Measurements from ENCODE around the gene SPAG16. TPM values are rescaled to one million over a fixed set of nuclear protein-coding genes. Genes with fewer than 3 reads are reported as not detected.

Gene SPAG16
- total RNA-seq, 1 experiment from 2014 or later: 13.0 TPM

- no peak for DNase-seq (ENCODE audit: low read depth, low spot score)
- no peak overlapping the region for H3K4me3 ChIP-seq (ENCODE audit: low read depth in 2 of 2, low read length in 2 of 2)
- no TSS peak for BruUV-seq (replicated peaks)
- no peak for TF ChIP-seq POLR2AphosphoS5 (IDR thresholded peaks at IDR 0.05; ENCODE audit: low read depth, low read length)
- TF ChIP-seq REST (IDR thresholded peaks at IDR 0.05; ENCODE audit: insufficient read depth in 1 of 2, low read depth in 2 of 2, low read length in 1 of 2): no peak
- no peak for TF ChIP-seq TCF7L2 (IDR thresholded peaks at IDR 0.05; ENCODE audit: low read depth, low read length)
- TF ChIP-seq, protein P1, sequence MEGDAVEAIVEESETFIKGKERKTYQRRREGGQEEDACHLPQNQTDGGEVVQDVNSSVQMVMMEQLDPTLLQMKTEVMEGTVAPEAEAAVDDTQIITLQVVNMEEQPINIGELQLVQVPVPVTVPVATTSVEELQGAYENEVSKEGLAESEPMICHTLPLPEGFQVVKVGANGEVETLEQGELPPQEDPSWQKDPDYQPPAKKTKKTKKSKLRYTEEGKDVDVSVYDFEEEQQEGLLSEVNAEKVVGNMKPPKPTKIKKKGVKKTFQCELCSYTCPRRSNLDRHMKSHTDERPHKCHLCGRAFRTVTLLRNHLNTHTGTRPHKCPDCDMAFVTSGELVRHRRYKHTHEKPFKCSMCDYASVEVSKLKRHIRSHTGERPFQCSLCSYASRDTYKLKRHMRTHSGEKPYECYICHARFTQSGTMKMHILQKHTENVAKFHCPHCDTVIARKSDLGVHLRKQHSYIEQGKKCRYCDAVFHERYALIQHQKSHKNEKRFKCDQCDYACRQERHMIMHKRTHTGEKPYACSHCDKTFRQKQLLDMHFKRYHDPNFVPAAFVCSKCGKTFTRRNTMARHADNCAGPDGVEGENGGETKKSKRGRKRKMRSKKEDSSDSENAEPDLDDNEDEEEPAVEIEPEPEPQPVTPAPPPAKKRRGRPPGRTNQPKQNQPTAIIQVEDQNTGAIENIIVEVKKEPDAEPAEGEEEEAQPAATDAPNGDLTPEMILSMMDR (IDR thresholded peaks at IDR 0.05): no peak
- no peak for TF ChIP-seq SIN3A (IDR thresholded peaks at IDR 0.05; ENCODE audit: borderline replicate concordance, insufficient read depth, low read depth, low read length)
- no peak overlapping the region for H3K27ac ChIP-seq (ENCODE audit: low read length)
- in situ Hi-C loops (cut with HindIII; ENCODE audit: low pct_unique_long_range_greater_than_20kb, low sequenced_read_pairs) (no loop called here), intact Hi-C loops (cut with micrococcal nuclease; ENCODE audit: unreplicated experiment) (no loop called here)
- H3K36me3 ChIP-seq (ENCODE audit: control insufficient read depth, insufficient read depth, low read length): no peaks in the 10 kb centered on the region
- ChIA-PET POLR2A (no interaction called here), CTCF (no interaction called here)
- H3K4me1 ChIP-seq (ENCODE audit: control insufficient read depth, insufficient read depth, low read length): no peaks in the 10 kb centered on the region
- H3K9me3 ChIP-seq (ENCODE audit: control insufficient read depth, insufficient read depth, low read depth, low read length): no peaks in the 10 kb centered on the region
- ATAC-seq: no peak
- H3K27me3 ChIP-seq (ENCODE audit: control insufficient read depth, insufficient read depth, low read length): no peaks in the 10 kb centered on the region
Observed at GRCh38 chr2:214035091-214035852, 751.0 kb downstream of the SPAG16 start.

DNA sequence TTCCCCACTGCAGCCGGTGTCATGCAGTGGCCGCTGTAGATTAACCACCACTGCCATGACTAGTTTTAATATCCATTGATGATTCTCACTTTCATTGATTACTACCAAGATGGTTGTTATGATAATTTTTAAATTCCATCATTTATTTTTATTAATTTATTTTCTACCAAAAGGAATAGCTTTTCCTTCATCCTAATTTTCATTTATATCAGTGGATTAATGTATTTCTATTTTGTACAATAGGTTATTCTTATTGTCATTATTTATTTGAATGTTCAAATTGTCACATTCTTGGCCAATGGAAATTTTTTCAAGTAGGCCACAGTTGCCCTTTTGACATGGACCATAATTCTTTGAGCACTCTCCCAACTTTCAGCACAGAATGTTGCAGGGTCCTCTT lies 751.7 kb downstream of the SPAG16 start:
- no peaks in the 10 kb centered on the region for H3K4me1 ChIP-seq (ENCODE audit: control insufficient read depth, insufficient read depth, low read length)
- no peaks in the 10 kb centered on the region for H3K27me3 ChIP-seq (ENCODE audit: control insufficient read depth, insufficient read depth, low read length)
- no peaks in the 10 kb centered on the region for H3K9me3 ChIP-seq (ENCODE audit: control insufficient read depth, insufficient read depth, low read depth, low read length)
- ChIA-PET CTCF (no interaction called here), POLR2A (no interaction called here)
- in situ Hi-C loops (cut with HindIII; ENCODE audit: low pct_unique_long_range_greater_than_20kb, low sequenced_read_pairs) (no loop called here), intact Hi-C loops (cut with micrococcal nuclease; ENCODE audit: unreplicated experiment) (no loop called here)
- H3K4me3 ChIP-seq (ENCODE audit: low read depth in 2 of 2, low read length in 2 of 2): no peak overlapping the region
- no peak for ATAC-seq
- TF ChIP-seq REST (IDR thresholded peaks at IDR 0.05; ENCODE audit: insufficient read depth in 1 of 2, low read depth in 2 of 2, low read length in 1 of 2): no peak
- no peak for TF ChIP-seq TCF7L2 (IDR thresholded peaks at IDR 0.05; ENCODE audit: low read depth, low read length)
- TF ChIP-seq POLR2AphosphoS5 (IDR thresholded peaks at IDR 0.05; ENCODE audit: low read depth, low read length): no peak
- TF ChIP-seq SIN3A (IDR thresholded peaks at IDR 0.05; ENCODE audit: borderline replicate concordance, insufficient read depth, low read depth, low read length): no peak
- TF ChIP-seq, protein P1 (IDR thresholded peaks at IDR 0.05): no peak
- H3K27ac ChIP-seq (ENCODE audit: low read length): no peak overlapping the region
- no TSS peak for BruUV-seq (replicated peaks)
- DNase-seq (ENCODE audit: low read depth, low spot score): no peak
- no peaks in the 10 kb centered on the region for H3K36me3 ChIP-seq (ENCODE audit: control insufficient read depth, insufficient read depth, low read length)

Data from Panc1 (cell line).